Caki2 (cell line): ENCODE data around the gene IDH3G. TPM values are rescaled to one million over a fixed set of nuclear protein-coding genes. Genes with fewer than 3 reads are reported as not detected.

ENCODE experiments used
- DNase-seq: peaks from one replicate; pipeline ENCODE4 v3.0.0-alpha.2; 2015; ENCODE audit warnings: low read depth
- in situ Hi-C: cut with HindIII; loops from 2 replicates; pipeline ENCODE4 v1.10.0; 2016; ENCODE audit warnings: low sequenced_read_pairs, low pct_unique_long_range_greater_than_20kb, mixed read lengths
- total RNA-seq: library from RNA; depleted of rRNA; stranded (reverse); fragments of >200 nt; shearing (Covaris generic); gene quantifications from 2 replicates; pipeline ENCODE4 v1.2.3, GENCODE V29; 2014; ENCODE audit warnings: low replicate concordance

IDH3G gene
- total RNA-seq, 1 experiment from 2014 or later: 63.0 TPM

DNA sequence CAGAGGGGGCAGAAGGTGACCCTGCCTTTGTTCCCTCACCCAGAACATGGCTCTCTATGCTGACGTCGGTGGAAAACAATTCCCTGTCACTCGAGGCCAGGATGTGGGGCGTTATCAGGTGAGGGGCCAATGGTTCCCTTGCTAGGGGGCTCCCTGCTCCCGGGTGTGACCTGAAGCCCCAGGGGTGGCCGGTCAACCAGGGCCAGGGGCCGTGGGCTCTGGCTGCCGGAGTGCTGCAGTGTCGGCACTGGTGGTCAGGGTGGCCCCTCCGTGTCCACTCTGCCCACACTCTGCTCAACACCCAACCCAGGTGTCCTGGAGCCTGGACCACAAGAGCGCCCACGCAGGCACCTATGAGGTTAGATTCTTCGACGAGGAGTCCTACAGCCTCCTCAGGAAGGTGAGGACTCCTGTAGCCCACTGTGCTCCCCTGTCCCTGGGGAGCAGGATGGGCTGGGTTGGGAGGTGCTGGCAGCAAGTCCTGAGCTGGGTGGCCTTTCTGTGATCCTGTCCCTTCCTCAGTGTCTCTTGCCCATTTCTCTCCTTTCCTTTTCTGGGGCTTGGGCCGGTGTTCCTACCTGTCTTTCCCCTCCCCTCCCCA lies 3.3 kb upstream of the IDH3G start:
- no peak for DNase-seq
- in situ Hi-C loops: no loop called here

DNA sequence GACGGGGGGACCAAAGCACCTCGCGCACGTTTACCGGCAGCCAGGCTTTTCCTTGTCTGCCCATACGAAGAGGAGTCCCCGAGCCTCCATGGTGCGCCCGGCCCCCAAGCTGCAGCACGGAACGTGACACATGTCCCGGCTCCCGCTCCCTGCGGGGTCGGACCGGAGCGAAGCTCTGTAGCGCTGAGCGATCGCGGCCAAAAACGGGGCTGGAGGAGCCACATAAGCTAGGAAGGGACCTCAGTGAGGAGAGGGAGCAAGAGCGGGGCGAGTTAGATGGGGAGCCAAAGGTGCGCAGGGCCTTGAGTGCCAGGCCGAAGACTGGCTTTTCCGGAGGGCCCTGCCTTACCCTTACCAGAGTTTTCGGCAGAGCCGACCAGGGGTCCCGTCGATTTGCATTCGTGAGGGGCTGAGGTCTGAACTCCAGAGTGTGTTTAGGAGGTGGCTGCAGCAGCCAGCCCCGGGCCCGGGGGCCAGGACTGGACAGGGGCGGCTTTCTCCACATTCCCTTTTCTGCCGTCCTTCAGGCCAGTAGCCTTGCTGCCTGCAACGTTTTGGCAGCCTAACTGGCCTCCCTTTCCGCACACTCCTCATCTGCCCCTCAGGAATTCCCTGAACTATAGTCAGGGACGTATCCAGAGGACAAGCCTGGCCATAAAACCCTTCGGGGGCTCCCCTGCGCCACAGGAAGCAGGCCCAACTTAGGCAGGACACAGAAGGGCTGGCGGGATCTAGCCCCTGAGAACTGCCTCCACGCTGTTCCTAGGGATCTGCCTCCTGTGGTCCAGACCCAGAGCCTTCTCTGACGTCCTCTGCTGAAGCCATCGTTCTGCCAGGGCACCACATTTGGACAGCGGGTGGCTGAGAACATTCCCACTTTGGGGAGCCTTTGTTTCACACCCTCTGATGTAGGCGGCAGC lies 982 bp upstream of the IDH3G start:
- in situ Hi-C loops: no loop called here
- no peak for DNase-seq

DNA sequence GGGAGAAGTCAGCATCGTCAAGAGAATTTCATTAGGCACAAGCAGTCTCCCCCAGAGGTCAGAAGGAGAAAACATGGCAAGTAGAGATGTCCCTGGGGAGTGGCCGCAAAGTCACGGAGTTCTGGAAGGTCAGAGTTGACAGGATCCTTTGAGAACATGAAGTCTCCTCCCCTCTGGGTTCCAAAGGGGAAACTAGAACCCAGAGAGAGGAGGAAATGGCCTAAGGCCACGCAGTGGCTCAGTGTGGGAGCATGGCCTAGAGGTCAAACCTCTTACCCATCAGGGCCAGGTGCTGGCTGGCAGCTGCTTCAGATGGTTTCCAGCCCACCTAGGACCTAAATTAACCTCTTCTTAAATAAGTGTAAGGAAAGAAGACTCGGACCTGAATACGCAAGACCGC lies 884 bp downstream of the IDH3G start:
- in situ Hi-C loops: no loop called here
- no peak for DNase-seq

DNA sequence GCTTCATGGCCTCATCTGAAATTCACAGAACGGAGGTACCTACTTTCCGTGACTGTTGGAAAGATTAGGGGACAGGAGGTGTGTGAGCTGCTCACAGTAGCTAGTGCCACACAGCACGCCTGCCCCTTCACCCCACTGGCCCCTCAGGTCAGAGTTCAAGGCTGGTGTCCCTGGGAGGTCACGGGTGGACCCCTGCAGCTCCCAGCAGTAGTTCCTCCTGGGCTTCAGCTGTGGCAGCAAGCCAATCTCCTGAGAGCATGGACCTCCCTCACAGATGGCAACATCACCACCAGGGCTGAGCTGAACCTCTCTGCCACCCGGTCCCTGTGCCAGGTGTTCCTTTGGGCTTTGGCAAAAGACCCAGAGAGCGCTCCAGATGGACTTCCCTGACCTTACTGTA lies 1.8 kb downstream of the IDH3G start:
- no peak for DNase-seq
- in situ Hi-C loops: no loop called here

DNA sequence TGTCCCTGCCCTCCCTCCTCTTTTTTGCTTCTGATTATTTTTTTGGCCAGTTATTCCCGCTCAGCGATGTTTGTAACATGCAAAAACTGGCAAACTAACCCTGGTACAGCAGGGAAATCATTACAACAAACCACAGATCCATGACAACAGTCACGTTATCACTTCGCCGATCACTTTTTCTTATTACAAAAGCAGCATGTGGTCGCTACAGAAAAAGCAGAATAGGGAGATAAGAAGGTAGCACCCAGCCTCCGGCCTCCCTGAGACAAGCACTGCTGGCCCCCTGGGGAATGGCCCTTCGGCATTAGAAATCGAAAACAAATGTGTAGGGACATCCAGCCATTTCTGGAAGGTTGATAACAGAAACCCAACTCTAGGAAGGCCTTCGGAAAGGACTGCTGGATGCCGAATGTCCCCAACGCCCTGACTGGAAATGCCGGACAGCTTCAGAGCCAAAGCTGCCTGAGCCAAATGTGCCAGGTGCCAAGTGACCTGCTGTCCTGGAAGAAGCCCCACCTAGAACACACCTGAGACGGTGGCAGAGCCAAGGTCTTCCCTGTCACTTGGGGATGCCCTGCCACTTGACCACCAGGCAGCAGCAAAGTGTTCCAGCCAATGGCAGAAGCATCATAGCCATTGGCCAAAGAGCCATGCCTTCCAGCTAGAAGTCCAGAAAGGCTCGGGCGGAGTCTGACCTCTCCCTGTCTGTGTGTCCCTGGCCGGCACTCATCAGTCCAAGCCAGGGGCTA lies 2.9 kb downstream of the IDH3G start:
- in situ Hi-C loops: no loop called here
- DNase-seq: no peak

- no peak for DNase-seq
- in situ Hi-C loops: no loop called here
Measured at GRCh38 chrX:153789654-153790053, 4.5 kb downstream of the IDH3G start.

- DNase-seq: no peak
- in situ Hi-C loops: no loop called here
Measured at GRCh38 chrX:153786669-153787068, 7.5 kb downstream of the IDH3G start.

- in situ Hi-C loops: no loop called here
- no peak for DNase-seq
Measured at GRCh38 chrX:153784325-153784967, 9.7 kb downstream of the IDH3G start.

- in situ Hi-C loops: no loop called here
- DNase-seq: no peak
Measured at GRCh38 chrX:153783378-153784013, 10.7 kb downstream of the IDH3G start.

- in situ Hi-C loops: no loop called here
- DNase-seq: no peak
Measured at GRCh38 chrX:153782871-153783270, 11.3 kb downstream of the IDH3G start.

DNA sequence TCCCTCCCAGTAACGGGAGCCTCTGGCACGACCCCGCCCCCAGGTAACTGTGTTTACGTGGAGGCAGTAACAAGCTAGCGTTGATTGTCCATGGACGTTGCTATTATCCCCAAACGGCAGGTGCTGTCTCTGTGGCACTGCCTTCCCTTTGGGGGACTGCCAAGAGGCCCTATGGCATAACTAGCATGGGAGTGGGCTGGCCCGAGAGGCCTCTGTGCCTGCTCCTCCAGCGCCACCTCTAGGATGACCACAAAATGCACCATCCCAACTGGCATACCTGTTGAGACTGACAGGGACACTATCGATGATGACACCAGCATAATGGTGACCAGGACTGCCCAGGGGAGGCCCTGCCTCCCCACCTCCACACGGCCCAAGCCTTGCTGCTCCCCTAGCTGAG lies 11.9 kb downstream of the IDH3G start:
- DNase-seq: no peak
- in situ Hi-C loops: no loop called here

- no peak for DNase-seq
- in situ Hi-C loops: no loop called here
Measured at GRCh38 chrX:153781428-153782047, 12.6 kb downstream of the IDH3G start.

- in situ Hi-C loops: no loop called here
- DNase-seq: no peak
Measured at GRCh38 chrX:153780678-153781427, 13.3 kb downstream of the IDH3G start, which contains the start of gene SRPK3. Gene SRPK3, plus strand, starts transcription at chrX:153781041. Its CDS starts 46 bp downstream, at chrX:153781087.

DNA sequence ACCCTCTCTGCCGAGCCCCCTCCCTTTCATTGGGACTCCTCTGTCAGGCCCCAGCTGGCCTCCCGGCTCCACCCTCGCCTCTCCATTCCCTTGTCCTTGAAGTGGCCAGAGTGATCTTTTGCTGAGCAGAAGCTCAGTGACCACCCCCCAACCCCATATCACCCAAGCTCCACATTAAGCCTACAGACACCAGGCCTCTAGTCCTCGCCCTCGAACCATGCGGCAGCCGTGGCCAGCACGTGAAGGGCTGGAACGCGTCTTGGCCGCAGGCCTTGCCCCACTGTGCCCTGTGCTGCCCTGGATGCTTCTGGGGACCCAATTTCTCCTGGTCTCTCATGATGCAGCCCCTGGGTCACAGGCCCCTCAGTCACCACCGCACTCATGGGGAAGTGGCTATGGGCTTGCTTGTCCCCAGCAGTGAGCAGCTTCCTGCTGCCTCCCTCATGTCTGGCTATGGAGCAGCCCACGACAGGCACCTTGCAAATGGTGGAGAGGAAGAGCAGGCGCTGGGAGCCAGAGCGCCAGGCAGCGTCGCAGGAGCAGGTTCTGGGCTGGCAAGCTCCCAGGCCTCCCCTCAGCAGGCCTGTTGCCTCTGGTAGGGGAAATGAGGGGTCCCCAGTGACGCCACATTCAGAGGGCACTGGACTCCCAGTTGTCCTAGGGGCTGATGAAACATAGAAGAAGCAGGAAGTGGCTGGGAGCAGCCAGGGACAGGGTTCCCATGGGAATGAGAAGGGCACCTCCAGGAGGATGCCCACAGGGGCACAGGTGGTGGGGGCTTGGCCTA lies 14.1 kb downstream of the IDH3G start:
- no peak for DNase-seq
- in situ Hi-C loops: no loop called here

- in situ Hi-C loops: no loop called here
- DNase-seq: no peak
Measured at GRCh38 chrX:153778684-153779101, 15.5 kb downstream of the IDH3G start.

GRCh38 chrX:153778181-153778580 lies 16.0 kb downstream of the IDH3G start:
- in situ Hi-C loops: no loop called here
- no peak for DNase-seq
